Mesenchymal stem cell (in vitro differentiated cells and primary cell): ENCODE results near the gene RNF144A.

Source experiments
- DNase-seq: peaks from one replicate; pipeline ENCODE4 v3.0.0-alpha.2; 2013
- H2AFZ ChIP-seq: one replicate; pipeline ENCODE4 v1.6.1; 2013; ENCODE audit warnings: low read depth, mild to moderate bottlenecking, control low read depth, inconsistent platforms, low read length, moderate library complexity
- H2AK5ac ChIP-seq: 2 replicates; pipeline ENCODE4 v1.6.1; 2013; ENCODE audit warnings: low read length, moderate library complexity, mild to moderate bottlenecking, inconsistent platforms; ENCODE audit not compliant: severe bottlenecking
- H2BK120ac ChIP-seq: one replicate; pipeline ENCODE4 v1.6.1; 2013; ENCODE audit warnings: low read depth, mild to moderate bottlenecking, inconsistent platforms, low read length, moderate library complexity
- H2BK12ac ChIP-seq, 2 experiments: one replicate each; pipeline ENCODE4 v1.6.1; 2013; ENCODE audit warnings: inconsistent platforms in 2 of 2, low read length in 2 of 2, mild to moderate bottlenecking in 2 of 2, moderate library complexity in 2 of 2, control low read depth in 1 of 2
- H2BK15ac ChIP-seq: one replicate; pipeline ENCODE4 v1.6.1; 2013; ENCODE audit warnings: mild to moderate bottlenecking, low read depth, inconsistent platforms; ENCODE audit not compliant: poor library complexity, severe bottlenecking
- H2BK5ac ChIP-seq: 2 replicates; pipeline ENCODE4 v1.6.1; 2013; ENCODE audit warnings: low read depth, mild to moderate bottlenecking, low read length, control low read depth, inconsistent platforms; ENCODE audit not compliant: poor library complexity, severe bottlenecking
- H3K14ac ChIP-seq, 2 experiments: one replicate each; pipeline ENCODE4 v1.6.1; 2013; ENCODE audit warnings: inconsistent platforms in 2 of 2, low read length in 2 of 2, control low read depth in 1 of 2, mild to moderate bottlenecking in 1 of 2, moderate library complexity in 1 of 2
- H3K18ac ChIP-seq, 2 experiments: one replicate each; pipeline ENCODE4 v1.6.1; 2013; ENCODE audit warnings: inconsistent platforms in 2 of 2, low read length in 2 of 2, control low read depth in 1 of 2, low read depth in 1 of 2, mild to moderate bottlenecking in 1 of 2
- H3K23ac ChIP-seq, 2 experiments: one replicate each; pipeline ENCODE4 v1.6.1; 2013; ENCODE audit warnings: inconsistent platforms in 2 of 2, low read length in 2 of 2, mild to moderate bottlenecking in 2 of 2, moderate library complexity in 2 of 2, control low read depth in 1 of 2
- H3K27ac ChIP-seq: 2 replicates; pipeline ENCODE4 v1.5.1; 2013; ENCODE audit warnings: mild to moderate bottlenecking, moderate library complexity, low read length, control low read depth, inconsistent platforms; ENCODE audit not compliant: poor library complexity, severe bottlenecking
- H3K27me3 ChIP-seq, 2 experiments: 2 replicates each; pipeline versions ENCODE4 v1.6.1 to v1.7.0; 2013; ENCODE audit warnings: low read length in 2 of 2, mild to moderate bottlenecking in 2 of 2, moderate library complexity in 2 of 2, control low read depth in 1 of 2, inconsistent platforms in 1 of 2; ENCODE audit not compliant: control insufficient read depth in 1 of 2, insufficient read depth in 1 of 2
- H3K36me3 ChIP-seq, 2 experiments: 2 replicates each; pipeline versions ENCODE4 v1.6.1 to v1.7.0; 2013; ENCODE audit warnings: low read length in 2 of 2, control low read depth in 1 of 2, inconsistent platforms in 1 of 2, low read depth in 1 of 2, mild to moderate bottlenecking in 1 of 2; ENCODE audit not compliant: insufficient read depth in 2 of 2, control insufficient read depth in 1 of 2
- H3K4ac ChIP-seq, 2 experiments: one replicate each; pipeline ENCODE4 v1.6.1; 2013; ENCODE audit warnings: inconsistent platforms in 2 of 2, low read length in 2 of 2, mild to moderate bottlenecking in 2 of 2, moderate library complexity in 2 of 2, control low read depth in 1 of 2, low read depth in 1 of 2
- H3K4me1 ChIP-seq: 2 replicates; pipeline ENCODE4 v1.6.1; 2013; ENCODE audit warnings: low read depth, low read length, control low read depth; ENCODE audit not compliant: control insufficient read depth, insufficient read depth
- H3K4me2 ChIP-seq: 2 replicates; pipeline ENCODE4 v1.6.1; 2013; ENCODE audit warnings: low read length, mild to moderate bottlenecking, inconsistent platforms; ENCODE audit not compliant: poor library complexity, severe bottlenecking
- H3K4me3 ChIP-seq, 2 experiments: 2 replicates each; pipeline versions ENCODE4 v1.5.1 to v1.7.0; 2013; ENCODE audit warnings: low read length in 2 of 2, mild to moderate bottlenecking in 2 of 2, control low read depth in 1 of 2, low read depth in 1 of 2; ENCODE audit not compliant: insufficient read depth in 1 of 2
- H3K79me1 ChIP-seq: replicated peaks from 2 replicates; pipeline ENCODE4 v1.6.1; 2013; ENCODE audit warnings: mild to moderate bottlenecking, control low read depth, low read length, inconsistent platforms; ENCODE audit not compliant: poor library complexity, severe bottlenecking
- H3K9ac ChIP-seq: 2 replicates; pipeline ENCODE4 v1.7.0; 2013; ENCODE audit warnings: mild to moderate bottlenecking, low read length, moderate library complexity
- H3K9me3 ChIP-seq: 2 replicates; pipeline ENCODE4 v1.7.0; 2013; ENCODE audit warnings: mild to moderate bottlenecking, low read length; ENCODE audit not compliant: control insufficient read depth
- H4K8ac ChIP-seq: one replicate; pipeline ENCODE4 v1.6.1; 2013; ENCODE audit warnings: inconsistent platforms, mild to moderate bottlenecking, low read length, moderate library complexity
- H4K91ac ChIP-seq: one replicate; pipeline ENCODE4 v1.6.1; 2013; ENCODE audit warnings: mild to moderate bottlenecking, low read length, inconsistent platforms
- WGBS: methylation state at CpG from one replicate; pipeline ENCODE4 v1.1.7; 2013; ENCODE audit warnings: mixed read lengths; 5-methylcytosine and 5-hydroxymethylcytosine counted together

RNF144A gene

DNA sequence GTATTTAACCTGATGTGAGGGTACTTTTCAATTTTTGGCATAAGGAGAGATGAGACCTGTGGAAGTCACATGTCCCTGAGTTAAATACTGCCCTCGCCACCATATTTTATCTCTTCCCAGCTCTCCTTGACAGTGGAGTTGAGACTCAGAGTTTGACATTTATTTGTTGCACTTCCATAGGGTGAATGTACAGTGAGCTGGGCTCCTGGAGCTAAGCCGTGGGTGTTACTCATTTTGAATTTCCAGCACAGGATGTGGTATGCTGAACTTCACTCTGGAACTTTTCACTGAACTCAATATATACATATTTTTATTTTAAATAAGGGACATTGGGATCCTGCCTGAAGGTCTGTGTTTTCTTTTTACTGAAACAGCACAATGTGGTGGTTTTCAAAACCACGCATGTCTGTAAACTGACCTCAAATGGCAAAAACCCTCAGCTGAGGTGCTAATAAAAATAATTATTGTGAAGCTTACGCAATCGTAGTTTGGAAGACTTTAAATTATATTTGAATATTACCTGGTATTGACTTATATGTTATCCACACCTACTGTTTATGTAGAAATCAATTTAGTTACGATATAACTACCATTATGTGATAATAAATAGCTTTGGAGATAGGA is 12.1 kb downstream of the RNF144A start:
- Histone ChIP-seq H3K4me3 (no peak overlapping the region), H3K18ac (no peak overlapping the region), H3K9me3 (no peaks in the 10 kb centered on the region), H2BK15ac (no peak overlapping the region), H2BK12ac (no peak overlapping the region), H3K27me3 (no peaks in the 10 kb centered on the region), H3K4me2 (no peak overlapping the region), H3K4me1 (peaks cover 2% of the 10 kb centered on the region), H3K14ac (no peak overlapping the region), H2BK120ac (no peak overlapping the region), H3K36me3 (no peaks in the 10 kb centered on the region), H2BK5ac (no peak overlapping the region), H3K9ac (no peak overlapping the region), H3K4ac (no peak overlapping the region), H3K27ac (no peak overlapping the region), H4K91ac (no peak overlapping the region), H3K79me1 (peaks cover 2% of the 10 kb centered on the region), H2AK5ac (no peak overlapping the region), H2AFZ (no peak overlapping the region), H3K23ac (no peak overlapping the region), H4K8ac (no peak overlapping the region)
- no peak for DNase-seq
- 89% methylated on average over 2 of the region's 6 CpGs for WGBS

DNA sequence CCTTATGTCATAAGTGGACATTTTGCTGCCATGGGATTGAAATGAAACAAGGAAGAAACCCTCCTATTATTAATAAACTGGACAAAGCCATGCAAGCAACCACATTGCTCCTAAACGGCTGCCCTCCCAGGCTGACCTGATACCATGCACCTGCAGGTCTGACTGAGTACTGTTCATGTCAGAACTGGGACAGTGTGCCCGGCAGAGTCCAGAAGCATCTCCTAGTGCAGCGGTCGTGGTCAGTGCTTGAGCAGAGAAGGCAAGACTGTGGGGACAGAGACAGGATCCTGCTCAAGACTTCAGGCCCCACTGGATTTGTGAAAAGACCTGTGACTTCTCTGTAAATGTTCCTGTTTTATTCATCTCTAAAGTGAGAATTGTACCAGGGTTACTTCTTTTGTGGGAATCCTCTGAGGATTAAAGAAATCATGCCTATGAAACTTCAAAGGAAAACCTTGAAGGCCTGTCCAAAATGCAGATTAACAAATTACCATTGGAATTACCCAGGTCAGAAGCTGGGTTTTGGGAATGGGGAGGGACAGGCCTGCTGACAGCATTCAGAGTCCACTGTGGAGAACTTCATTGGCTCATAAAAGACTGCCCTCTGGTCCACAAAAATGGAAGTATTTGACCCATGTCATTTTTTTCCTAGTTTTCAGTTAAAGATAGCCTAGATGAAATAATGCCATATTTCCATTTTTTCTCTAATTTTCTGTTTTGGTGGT is 13.9 kb downstream of the RNF144A start:
- H3K4me3 ChIP-seq: no peak overlapping the region
- H3K27ac ChIP-seq: no peak overlapping the region
- peak overlapping the region in 1 of 2 experiments; percentile 78 for H3K18ac ChIP-seq
- no peak overlapping the region for H3K14ac ChIP-seq
- H2BK120ac ChIP-seq: no peak overlapping the region
- no peak overlapping the region for H2AFZ ChIP-seq
- H3K79me1 ChIP-seq: peaks cover 2% of the 10 kb centered on the region
- no peak overlapping the region for H3K9ac ChIP-seq
- H2BK5ac ChIP-seq: no peak overlapping the region
- H4K91ac ChIP-seq: no peak overlapping the region
- H2AK5ac ChIP-seq: no peak overlapping the region
- no peak overlapping the region for H2BK15ac ChIP-seq
- H2BK12ac ChIP-seq: peak overlapping the region in 1 of 2 experiments; percentile 89
- WGBS: 79% methylated on average over 4 of the region's 4 CpGs
- H3K23ac ChIP-seq: no peak overlapping the region
- H4K8ac ChIP-seq: no peak overlapping the region
- DNase-seq: no peak
- H3K4me2 ChIP-seq: no peak overlapping the region
- no peak overlapping the region for H3K4ac ChIP-seq
- no peaks in the 10 kb centered on the region for H3K9me3 ChIP-seq
- H3K27me3 ChIP-seq: no peaks in the 10 kb centered on the region
- peaks cover 2% of the 10 kb centered on the region for H3K4me1 ChIP-seq
- H3K36me3 ChIP-seq: no peaks in the 10 kb centered on the region

DNA sequence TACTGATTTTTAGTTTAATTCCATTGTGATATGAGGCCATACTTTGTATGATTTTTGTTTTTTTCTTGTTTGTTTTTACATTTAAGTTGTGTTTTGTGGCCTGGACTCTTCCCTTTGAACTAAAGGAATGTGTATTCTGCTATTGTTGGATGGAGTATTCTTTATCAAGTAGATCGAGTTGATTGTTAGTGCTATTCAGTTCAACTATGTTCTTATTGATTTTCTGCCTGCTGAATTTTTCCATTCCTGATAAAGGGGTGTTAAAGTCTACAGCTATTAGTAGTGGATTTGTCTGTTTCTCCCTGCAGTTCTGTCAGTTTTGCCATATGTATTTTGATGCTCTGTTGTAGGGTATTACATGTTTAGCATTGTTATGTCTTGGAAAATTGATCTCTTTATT is 14.5 kb downstream of the RNF144A start:
- DNase-seq: no peak
- H3K9ac ChIP-seq: no peak overlapping the region
- H3K36me3 ChIP-seq: no peaks in the 10 kb centered on the region
- H2AK5ac ChIP-seq: no peak overlapping the region
- H2BK12ac ChIP-seq: no peak overlapping the region
- peaks cover 2% of the 10 kb centered on the region for H3K4me1 ChIP-seq
- WGBS: 92% methylated on average over 1 of the region's 1 CpG
- no peak overlapping the region for H3K23ac ChIP-seq
- no peak overlapping the region for H3K27ac ChIP-seq
- H3K79me1 ChIP-seq: peaks cover 3% of the 10 kb centered on the region
- H4K91ac ChIP-seq: no peak overlapping the region
- no peaks in the 10 kb centered on the region for H3K27me3 ChIP-seq
- no peaks in the 10 kb centered on the region for H3K9me3 ChIP-seq
- no peak overlapping the region for H4K8ac ChIP-seq
- no peak overlapping the region for H3K18ac ChIP-seq
- no peak overlapping the region for H2BK5ac ChIP-seq
- H3K4me3 ChIP-seq: no peak overlapping the region
- no peak overlapping the region for H3K4me2 ChIP-seq
- no peak overlapping the region for H3K14ac ChIP-seq
- H2AFZ ChIP-seq: no peak overlapping the region
- H2BK120ac ChIP-seq: no peak overlapping the region
- H3K4ac ChIP-seq: no peak overlapping the region
- no peak overlapping the region for H2BK15ac ChIP-seq

DNA sequence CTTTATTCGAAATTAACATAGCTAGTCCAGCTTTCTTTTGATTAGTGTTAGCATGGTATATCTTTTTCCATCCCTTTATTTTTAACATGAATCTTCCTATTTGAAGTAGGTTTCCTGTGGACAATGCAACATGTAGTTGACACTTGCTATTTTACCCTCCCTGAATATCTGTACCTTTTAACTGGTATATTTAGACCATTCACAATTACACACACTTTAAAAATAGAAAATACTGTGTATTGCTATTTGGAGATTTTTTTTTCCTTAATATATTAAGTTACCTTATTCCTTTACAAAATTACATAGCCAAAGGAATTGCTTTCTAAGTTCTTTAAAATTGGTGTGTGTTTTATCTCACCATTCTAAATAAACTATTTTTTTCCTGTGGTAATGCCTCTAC is 15.0 kb downstream of the RNF144A start:
- no peak overlapping the region for H3K4me2 ChIP-seq
- H2AK5ac ChIP-seq: no peak overlapping the region
- no peaks in the 10 kb centered on the region for H3K27me3 ChIP-seq
- H3K27ac ChIP-seq: no peak overlapping the region
- no CpG with 5 or more reads among the region's 1 CpG for WGBS
- H2BK12ac ChIP-seq: no peak overlapping the region
- no peak overlapping the region for H3K9ac ChIP-seq
- no peak overlapping the region for H2AFZ ChIP-seq
- H3K23ac ChIP-seq: no peak overlapping the region
- no peak overlapping the region for H3K18ac ChIP-seq
- H4K8ac ChIP-seq: no peak overlapping the region
- no peak overlapping the region for H3K4me3 ChIP-seq
- H4K91ac ChIP-seq: no peak overlapping the region
- H3K14ac ChIP-seq: no peak overlapping the region
- H2BK5ac ChIP-seq: no peak overlapping the region
- H3K9me3 ChIP-seq: no peaks in the 10 kb centered on the region
- no peak overlapping the region for H2BK120ac ChIP-seq
- no peak overlapping the region for H3K4ac ChIP-seq
- no peak overlapping the region for H2BK15ac ChIP-seq
- DNase-seq: no peak
- H3K79me1 ChIP-seq: peaks cover 4% of the 10 kb centered on the region
- no peaks in the 10 kb centered on the region for H3K36me3 ChIP-seq
- H3K4me1 ChIP-seq: peaks cover 2% of the 10 kb centered on the region
